K562 (cell line): ENCODE measurements around the gene AGRN. TPM values are rescaled to one million over a fixed set of nuclear protein-coding genes. Genes with fewer than 3 reads are reported as not detected.

Experiments used
- ATF6 ChIP-seq: sonication (generic); formaldehyde crosslinking; IDR thresholded peaks from 2 replicates; pipeline ENCODE4 v1.4.0; 2020; ENCODE audit warnings: mild to moderate bottlenecking, missing genetic modification reagents
- CBX1 ChIP-seq: sonication (generic); IDR thresholded peaks from 2 replicates; pipeline ENCODE4 v1.6.1; 2016; ENCODE audit warnings: antibody characterized with exemption, low read depth, mild to moderate bottlenecking
- CLOCK ChIP-seq: fragments of 250-450 bp; sonication (Bioruptor Pico); IDR thresholded peaks from 2 replicates; pipeline ENCODE4 v1.4.0; 2020; ENCODE audit warnings: mild to moderate bottlenecking, moderate library complexity, borderline replicate concordance
- DIDO1 ChIP-seq: fragments of 450-650 bp; IDR thresholded peaks from 2 replicates; pipeline ENCODE4 v1.6.1; 2016; ENCODE audit warnings: low read depth, missing biosample characterization, missing genetic modification characterization
- E2F4 ChIP-seq: sonication (generic); formaldehyde crosslinking; IDR thresholded peaks from 2 replicates; pipeline ENCODE4 v1.8.0; 2022; ENCODE audit warnings: mild to moderate bottlenecking, low read depth, missing genetic modification reagents
- E2F6 ChIP-seq, 2 experiments: IDR thresholded peaks; 2 replicates each; pipeline ENCODE4 v1.6.1; 2011; ENCODE audit warnings: borderline replicate concordance in 1 of 2, control low read depth in 1 of 2, low read depth in 1 of 2, low read length in 1 of 2, mild to moderate bottlenecking in 1 of 2, mixed read lengths in 1 of 2, moderate library complexity in 1 of 2; ENCODE audit not compliant: insufficient read depth in 1 of 2, insufficient read length in 1 of 2, poor library complexity in 1 of 2, severe bottlenecking in 1 of 2; ENCODE audit errors: extremely low read depth in 1 of 2
- EGR1 ChIP-seq: fragments of 450-650 bp; conservative IDR thresholded peaks from 2 replicates; pipeline ENCODE4 v1.6.1; 2017; ENCODE audit warnings: mild to moderate bottlenecking
- GABPB1 ChIP-seq: sonication (generic); formaldehyde crosslinking; IDR thresholded peaks from 2 replicates; pipeline ENCODE4 v1.8.0; 2022; ENCODE audit warnings: mild to moderate bottlenecking, missing genetic modification reagents
- L3MBTL2 ChIP-seq: fragments of 450-650 bp; IDR thresholded peaks from 2 replicates; pipeline ENCODE4 v1.6.1; 2016; ENCODE audit warnings: mild to moderate bottlenecking, moderate library complexity
- MCM2 ChIP-seq: fragments of 450-650 bp; IDR thresholded peaks from 2 replicates; pipeline ENCODE4 v1.6.1; 2017; ENCODE audit warnings: low read depth, mild to moderate bottlenecking
- MEIS2 ChIP-seq: fragments of 450-650 bp; IDR thresholded peaks from 2 replicates; pipeline ENCODE4 v1.6.1; 2014; ENCODE audit warnings: mild to moderate bottlenecking; ENCODE audit not compliant: partially characterized antibody
- NR1H2 ChIP-seq: sonication (generic); formaldehyde crosslinking; IDR thresholded peaks from 2 replicates; pipeline ENCODE4 v1.4.0; 2020; ENCODE audit warnings: mild to moderate bottlenecking, missing genetic modification reagents
- RFX1 ChIP-seq: fragments of 450-650 bp; IDR thresholded peaks from 2 replicates; pipeline ENCODE4 v1.6.1; 2016; ENCODE audit warnings: mild to moderate bottlenecking, moderate library complexity
- SIN3B ChIP-seq: fragments of 450-650 bp; IDR thresholded peaks from 2 replicates; pipeline ENCODE4 v1.6.1; 2017; ENCODE audit warnings: low read depth, mild to moderate bottlenecking, moderate library complexity
- TAF15 ChIP-seq: fragments of 200-400 bp; formaldehyde crosslinking; IDR thresholded peaks from 2 replicates; pipeline ENCODE4 v1.6.1; 2017; ENCODE audit warnings: mild to moderate bottlenecking, low read depth, low read length, moderate library complexity
- U2AF1 ChIP-seq: fragments of 200-400 bp; formaldehyde crosslinking; optimal IDR thresholded peaks from 2 replicates; pipeline ENCODE3; 2017; ENCODE audit warnings: mild to moderate bottlenecking, low read depth, low read length, moderate library complexity
- ZNF239 ChIP-seq: fragments of 250-450 bp; sonication (Bioruptor Pico); IDR thresholded peaks from 2 replicates; pipeline ENCODE4 v1.4.0; 2020; ENCODE audit warnings: mild to moderate bottlenecking
- ZNF511 ChIP-seq: sonication (generic); formaldehyde crosslinking; IDR thresholded peaks from 2 replicates; pipeline ENCODE4 v1.8.0; 2022; ENCODE audit warnings: mild to moderate bottlenecking, missing genetic modification reagents
- ZNF583 ChIP-seq: fragments of 250-450 bp; sonication (Bioruptor Pico); IDR thresholded peaks from 2 replicates; pipeline ENCODE4 v1.4.0; 2020
- polyA plus RNA-seq, 8 experiments: library from polyadenylated mRNA; depleted of rRNA in 4 of 8; stranded (reverse) in 5 of 8; unstranded in 3 of 8; fragments of >200 nt; fragmentation: Nextera tagmentation in 2 of 8; fragmentation: Illumina TruSeq in 1 of 8; extraction: Ambion mirVana in 2 of 8; extraction: Trizol in 1 of 8; gene quantifications; 2 replicates each; pipeline versions ENCODE4 v1.2.1 to v1.2.3, GENCODE V29; 2011 to 2014; ENCODE audit warnings: inconsistent platforms in 1 of 8, missing spikeins in 1 of 8
- total RNA-seq, 7 experiments: library from RNA; depleted of rRNA in 6 of 7; stranded (reverse); fragments of >200 nt in 6 of 7; fragmentation: Illumina TruSeq in 2 of 7; extraction: Trizol in 2 of 7; gene quantifications; 2 replicates each; pipeline versions ENCODE4 v1.2.1 to v1.2.3, GENCODE V29; 2011 to 2021; ENCODE audit warnings: low replicate concordance in 1 of 7

The AGRN gene
- total and polyA plus RNA-seq, 9 of the 15 experiments (the other 6 are each of a cell fraction or from before 2014, with no cell fraction given): 0.04 to 111 (median 18.1) TPM

GRCh38 chr1:1069056-1069710 lies 49.3 kb downstream of the AGRN start (continued):
- TF ChIP-seq EGR1: peak; percentile 60; the same call in 1 of the 2 replicates
- TF ChIP-seq RFX1: peak; percentile 97
- TF ChIP-seq ZNF239 (CRISPR knock-in tag): no peak
- TF ChIP-seq L3MBTL2: peak; percentile 63; the same call in 1 of the 2 replicates
- 0 out of 2 replicates have a peak, but pooled peaks have one; percentile 18 for TF ChIP-seq ZNF511 (CRISPR knock-in tag)
- peak; percentile 75 for TF ChIP-seq MEIS2
- TF ChIP-seq MCM2: no peak
- TF ChIP-seq E2F6 (IDR thresholded peaks at IDR 0.05; ENCODE audit: borderline replicate concordance in 1 of 2, extremely low read depth in 1 of 2, insufficient read depth in 1 of 2, insufficient read length in 1 of 2, low read depth in 1 of 2, low read length in 1 of 2, poor library complexity in 1 of 2, severe bottlenecking in 1 of 2): peak; percentile 39 to 61
- TF ChIP-seq DIDO1 (tag): no peak
- 0 out of 2 replicates have a peak, but pooled peaks have one; percentile 15 for TF ChIP-seq CLOCK (CRISPR knock-in tag)
- no peak for TF ChIP-seq NR1H2 (CRISPR knock-in tag)
- TF ChIP-seq SIN3B: peak; percentile 52; the same call in 1 of the 2 replicates
- 0 out of 2 replicates have a peak, but pooled peaks have one; percentile 18 for TF ChIP-seq ZNF583 (CRISPR knock-in tag)
- TF ChIP-seq E2F4: peak; percentile 82
- TF ChIP-seq TAF15: no peak
- TF ChIP-seq GABPB1 (CRISPR knock-in tag): peak; percentile 63; the same call in 1 of the 2 replicates
- peak; percentile 13; the same call in 1 of the 2 replicates for TF ChIP-seq CBX1
- TF ChIP-seq ATF6: 0 out of 2 replicates have a peak, but pooled peaks have one; percentile 20
- TF ChIP-seq U2AF1: peak; percentile 93
